ENCODE measurements around the gene RAB25. TPM values are rescaled to one million over a fixed set of nuclear protein-coding genes. Genes with fewer than 3 reads are reported as not detected.
A peak's percentile ranks its signal among the peaks of the same experiment; 100 is the strongest.

RAB25 gene
- total and polyA plus RNA-seq, 2 of the 13 experiments (the other 11 are each of a cell fraction or from before 2014, with no cell fraction given) = 0.20 to 0.22 TPM

GRCh38 chr1:156025876-156026275, 35.1 kb upstream of the RAB25 start (continued):
- TF ChIP-seq, protein P1, sequence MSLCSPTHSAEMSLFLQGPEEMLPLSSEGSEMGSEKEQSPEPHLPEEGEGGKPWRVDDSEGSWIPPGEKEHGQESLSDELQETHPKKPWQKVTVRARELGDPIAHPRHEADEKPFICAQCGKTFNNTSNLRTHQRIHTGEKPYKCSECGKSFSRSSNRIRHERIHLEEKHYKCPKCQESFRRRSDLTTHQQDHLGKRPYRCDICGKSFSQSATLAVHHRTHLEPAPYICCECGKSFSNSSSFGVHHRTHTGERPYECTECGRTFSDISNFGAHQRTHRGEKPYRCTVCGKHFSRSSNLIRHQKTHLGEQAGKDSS (CRISPR knock-in tag; IDR thresholded peaks at IDR 0.05; ENCODE audit: borderline replicate concordance, low read depth) = 0 out of 2 replicates have a peak, but pooled peaks have one; percentile 39
- TF ChIP-seq FOXK2 (IDR thresholded peaks at IDR 0.05) = no peak
- no peak for TF ChIP-seq ELF1 (CRISPR knock-in tag; IDR thresholded peaks at IDR 0.05)
- no peak for TF ChIP-seq BHLHE40 (IDR thresholded peaks at IDR 0.05; ENCODE audit: low read length)
- no peak for TF ChIP-seq KMT2B (CRISPR knock-in tag; IDR thresholded peaks at IDR 0.05)
- TF ChIP-seq HMGXB3 (CRISPR knock-in tag; IDR thresholded peaks at IDR 0.05; ENCODE audit: borderline replicate concordance) = no peak

DNA sequence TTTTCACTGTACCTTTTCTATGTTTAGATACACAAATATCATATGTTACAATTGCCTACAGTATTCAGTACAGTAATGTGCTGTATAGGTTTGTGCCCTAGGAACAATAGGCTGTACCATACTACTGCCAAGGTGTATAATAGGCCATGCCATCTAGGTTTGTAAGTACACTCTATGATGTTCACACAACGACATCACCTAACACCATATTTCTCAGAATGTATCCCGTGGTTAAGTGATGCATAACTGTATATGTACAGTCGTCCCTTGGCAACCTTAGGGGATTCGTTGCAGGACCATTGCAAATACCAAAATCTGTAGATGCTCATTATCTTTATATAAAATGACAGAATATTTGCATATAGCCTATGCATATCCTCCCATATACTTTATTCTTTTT, 34.4 kb upstream of the RAB25 start:
- Histone ChIP-seq H3K4me2 (ENCODE audit: low read depth, low read length) (no peak overlapping the region), H2AFZ (ENCODE audit: low read length) (no peak overlapping the region), H3K27me3 (ENCODE audit: control insufficient read depth in 1 of 2, insufficient read depth in 2 of 2, low read length in 2 of 2) (no peaks in the 10 kb centered on the region), H3K4me3 (replicated peaks in 1 of 3; ENCODE audit: insufficient read depth in 1 of 3, low read depth in 2 of 3, low read length in 3 of 3) (no peak overlapping the region), H3K79me2 (ENCODE audit: insufficient read depth, low read length) (no peaks in the 10 kb centered on the region), H3K9ac (ENCODE audit: insufficient read depth, low read depth, low read length) (no peak overlapping the region), H3K9me3 (ENCODE audit: low read length) (no peaks in the 10 kb centered on the region), H3K36me3 (replicated peaks in 1 of 2; ENCODE audit: control insufficient read depth in 1 of 2, insufficient read depth in 2 of 2, low read length in 2 of 2) (no peaks in the 10 kb centered on the region), H3K4me1 (ENCODE audit: insufficient read depth, low read length) (peaks cover 25% of the 10 kb centered on the region), H4K20me1 (ENCODE audit: insufficient read depth, low read length) (no peaks in the 10 kb centered on the region), H3K27ac (ENCODE audit: extremely low read length, insufficient read depth, low read length) (no peak overlapping the region)
- intact Hi-C loops (cut with micrococcal nuclease; ENCODE audit: unreplicated experiment) (no loop called here), in situ Hi-C loops (cut with HindIII; ENCODE audit: extremely low pct_ligation_motif_present, low pct_unique_long_range_greater_than_20kb) (no loop called here)
- ATAC-seq = no peak
- no TSS peak for BruUV-seq (replicated peaks)
- no peak for FAIRE-seq
- POLR2A ChIA-PET = no interaction called here
- CTCF ChIA-PET (ENCODE audit: low intra/inter-chr PET ratio, low total read pairs) = interaction anchor here (1.7 kb wide), 1 partner anchor 40 kb away, joined by 11 read pairs; no protein-coding TSS in a partner anchor
- DNase-seq (ENCODE audit: low spot score) = no peak
- TF ChIP-seq, protein P2, sequence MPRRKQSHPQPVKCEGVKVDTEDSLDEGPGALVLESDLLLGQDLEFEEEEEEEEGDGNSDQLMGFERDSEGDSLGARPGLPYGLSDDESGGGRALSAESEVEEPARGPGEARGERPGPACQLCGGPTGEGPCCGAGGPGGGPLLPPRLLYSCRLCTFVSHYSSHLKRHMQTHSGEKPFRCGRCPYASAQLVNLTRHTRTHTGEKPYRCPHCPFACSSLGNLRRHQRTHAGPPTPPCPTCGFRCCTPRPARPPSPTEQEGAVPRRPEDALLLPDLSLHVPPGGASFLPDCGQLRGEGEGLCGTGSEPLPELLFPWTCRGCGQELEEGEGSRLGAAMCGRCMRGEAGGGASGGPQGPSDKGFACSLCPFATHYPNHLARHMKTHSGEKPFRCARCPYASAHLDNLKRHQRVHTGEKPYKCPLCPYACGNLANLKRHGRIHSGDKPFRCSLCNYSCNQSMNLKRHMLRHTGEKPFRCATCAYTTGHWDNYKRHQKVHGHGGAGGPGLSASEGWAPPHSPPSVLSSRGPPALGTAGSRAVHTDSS (CRISPR knock-in tag; conservative IDR thresholded peaks at IDR 0.05) = no peak
- TF ChIP-seq MLLT10 (CRISPR knock-in tag; IDR thresholded peaks at IDR 0.05) = no peak
- TF ChIP-seq, protein P3, sequence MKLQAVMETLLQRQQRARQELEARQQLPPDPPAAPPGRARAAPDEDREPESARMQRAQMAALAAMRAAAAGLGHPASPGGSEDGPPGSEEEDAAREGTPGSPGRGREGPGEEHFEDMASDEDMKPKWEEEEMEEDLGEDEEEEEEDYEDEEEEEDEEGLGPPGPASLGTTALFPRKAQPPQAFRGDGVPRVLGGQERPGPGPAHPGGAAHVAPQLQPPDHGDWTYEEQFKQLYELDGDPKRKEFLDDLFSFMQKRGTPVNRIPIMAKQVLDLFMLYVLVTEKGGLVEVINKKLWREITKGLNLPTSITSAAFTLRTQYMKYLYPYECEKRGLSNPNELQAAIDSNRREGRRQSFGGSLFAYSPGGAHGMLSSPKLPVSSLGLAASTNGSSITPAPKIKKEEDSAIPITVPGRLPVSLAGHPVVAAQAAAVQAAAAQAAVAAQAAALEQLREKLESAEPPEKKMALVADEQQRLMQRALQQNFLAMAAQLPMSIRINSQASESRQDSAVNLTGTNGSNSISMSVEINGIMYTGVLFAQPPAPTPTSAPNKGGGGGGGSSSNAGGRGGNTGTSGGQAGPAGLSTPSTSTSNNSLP (IDR thresholded peaks at IDR 0.05; ENCODE audit: low read depth, low read length) = no peak
- TF ChIP-seq NR2F2 (IDR thresholded peaks at IDR 0.05; ENCODE audit: borderline replicate concordance, low read depth) = no peak
- TF ChIP-seq FOXO4 (CRISPR knock-in tag; conservative IDR thresholded peaks at IDR 0.05) = no peak
- no peak for TF ChIP-seq HOXA9 (CRISPR knock-in tag; IDR thresholded peaks at IDR 0.05; ENCODE audit: borderline replicate concordance)
- TF ChIP-seq ZNF775 (CRISPR knock-in tag; IDR thresholded peaks at IDR 0.05; ENCODE audit: borderline replicate concordance) = no peak
- TF ChIP-seq CBX1 (IDR thresholded peaks at IDR 0.05; ENCODE audit: low read depth) = no peak
- WGBS (ENCODE audit: low lambda C conversion rate) = 68% methylated on average over 4 of the region's 4 CpGs
